OCI-LY7 (cell line): ENCODE data around the gene SAMD13. TPM values are rescaled to one million over a fixed set of nuclear protein-coding genes. Genes with fewer than 3 reads are reported as not detected.
A peak's percentile ranks its signal among the peaks of the same experiment; 100 is the strongest.
"Not testable (repeated sequence)": the region's sequence is repeated elsewhere in the genome, so short reads cannot be mapped to it uniquely, and the experiment has no call there.

Source experiments
- BruUV-seq: library from RNA; stranded (reverse); fragments of 400-500 nt; replicated peaks from 2 replicates; lab custom pipeline; 2021; lab: Mats Ljungman, UMichigan
- CTCF ChIA-PET: fragments of 300-600 bp; sonication (Branson Sonifier 250); formaldehyde crosslinking; loops from one replicate; lab custom pipeline; 2022; ENCODE audit warnings: antibody characterized with exemption; ENCODE audit not compliant: unreplicated experiment; lab: Charles Lee
- POLR2A ChIA-PET: fragments of 300-600 bp; sonication (Branson Sonifier 250); formaldehyde crosslinking; loops from one replicate; lab custom pipeline; 2022; ENCODE audit warnings: antibody characterized with exemption; lab: Charles Lee
- DNase-seq: peaks from one replicate; pipeline ENCODE4 v3.0.0-alpha.2; 2015; ENCODE audit warnings: low spot score
- H2AFZ ChIP-seq: fragments of 200-600 bp; sonication (generic), shearing (Covaris generic); 2 replicates; pipeline ENCODE4 v1.6.1; 2014; ENCODE audit warnings: mild to moderate bottlenecking, antibody characterized with exemption, low read length, moderate library complexity
- H3K27ac ChIP-seq: fragments of 200-600 bp; sonication (generic); 2 replicates; pipeline ENCODE4 v1.5.1; 2014; ENCODE audit warnings: mixed run types, low read depth, mild to moderate bottlenecking, moderate library complexity, low read length, inconsistent platforms; ENCODE audit not compliant: poor library complexity, severe bottlenecking
- H3K36me3 ChIP-seq: fragments of 200-600 bp; sonication (generic); 2 replicates; pipeline ENCODE4 v1.6.1; 2014; ENCODE audit warnings: mild to moderate bottlenecking, antibody characterized with exemption, low read length, moderate library complexity, mixed read lengths; ENCODE audit not compliant: insufficient read depth
- H3K4me1 ChIP-seq: fragments of 200-600 bp; sonication (generic); 2 replicates; pipeline ENCODE4 v1.5.1; 2014; ENCODE audit warnings: mild to moderate bottlenecking, low read length; ENCODE audit not compliant: insufficient read depth, poor library complexity, severe bottlenecking
- H3K4me2 ChIP-seq: fragments of 200-600 bp; sonication (generic); 2 replicates; pipeline ENCODE4 v1.6.1; 2014; ENCODE audit warnings: mild to moderate bottlenecking, low read length
- H3K4me3 ChIP-seq: fragments of 200-600 bp; sonication (generic); 2 replicates; pipeline ENCODE4 v1.5.1; 2014; ENCODE audit warnings: mild to moderate bottlenecking, low read depth, low read length; ENCODE audit not compliant: poor library complexity, severe bottlenecking
- H3K79me2 ChIP-seq: fragments of 200-600 bp; sonication (generic); 2 replicates; pipeline ENCODE4 v1.6.1; 2016; ENCODE audit warnings: low read depth, mild to moderate bottlenecking, low read length, moderate library complexity, mixed read lengths; ENCODE audit not compliant: insufficient read depth
- H3K9me2 ChIP-seq: fragments of 200-600 bp; sonication (generic); 2 replicates; pipeline ENCODE4 v1.6.1; 2016; ENCODE audit warnings: mild to moderate bottlenecking, low read length, mixed read lengths; ENCODE audit not compliant: insufficient read depth
- H3K9me3 ChIP-seq: fragments of 200-600 bp; sonication (generic); 2 replicates; pipeline ENCODE4 v1.6.1; 2014; ENCODE audit warnings: mild to moderate bottlenecking, mixed run types, low read length, mixed read lengths
- H4K20me1 ChIP-seq: fragments of 200-600 bp; sonication (generic); 2 replicates; pipeline ENCODE4 v1.6.1; 2014; ENCODE audit warnings: mild to moderate bottlenecking, antibody characterized with exemption, low read length, moderate library complexity, mixed read lengths; ENCODE audit not compliant: insufficient read depth
- CTCF ChIP-seq: fragments of 200-600 bp; sonication (generic); conservative IDR thresholded peaks from 2 replicates; pipeline ENCODE4 v1.5.1; 2014; ENCODE audit warnings: mild to moderate bottlenecking, antibody characterized with exemption, low read length, moderate library complexity, mixed read lengths
- EZH2phosphoT487 ChIP-seq: fragments of 200-600 bp; sonication (generic); IDR thresholded peaks from 2 replicates; pipeline ENCODE4 v1.6.1; 2018; ENCODE audit warnings: low read depth, borderline replicate concordance, mild to moderate bottlenecking, mixed run types, antibody characterized with exemption, low read length, moderate library complexity, mixed read lengths
- intact Hi-C: fragments of 100-400 bp; cut with micrococcal nuclease; formaldehyde crosslinking; loops from one replicate; pipeline ENCODE4 v1.10.0; 2022; ENCODE audit not compliant: unreplicated experiment
- total RNA-seq, 2 experiments: library from RNA; depleted of rRNA in 1 of 2; stranded (reverse); fragments of >200 nt in 1 of 2; shearing (Covaris generic) in 1 of 2; gene quantifications; 2 replicates each; pipeline ENCODE4 v1.2.3, GENCODE V29; 2014 to 2022

The SAMD13 gene
- total RNA-seq, 2 experiments from 2014 or later = 5.4 to 5.7 TPM

DNA sequence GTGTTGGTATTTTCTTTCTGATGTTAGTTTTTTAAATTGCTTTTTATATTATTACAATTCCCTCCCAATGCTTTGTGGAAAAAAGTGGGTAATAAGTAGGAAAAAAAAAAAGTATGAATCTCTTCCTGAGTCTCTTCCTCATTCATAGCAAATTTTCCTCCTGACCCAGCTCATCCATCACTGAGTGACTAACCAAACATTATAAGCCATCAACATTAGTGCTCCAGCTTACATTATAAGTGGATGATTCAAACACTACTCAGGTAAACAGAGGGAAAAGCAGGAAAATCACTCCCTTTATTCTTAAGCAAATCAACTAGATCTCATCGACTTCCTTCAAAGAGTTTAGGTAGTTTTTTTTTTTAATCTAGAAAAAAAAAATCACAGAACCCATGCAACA lies 15.4 kb upstream of the SAMD13 start:
- DNase-seq = no peak
- BruUV-seq = no TSS peak
- TF ChIP-seq EZH2phosphoT487 = no peak
- no peak for TF ChIP-seq CTCF
- H3K36me3 ChIP-seq = no peaks in the 10 kb centered on the region; the same call in 1 of the 2 replicates
- H2AFZ ChIP-seq = no peak overlapping the region
- intact Hi-C loops = no loop called here
- peaks cover 33% of the 10 kb centered on the region for H3K9me3 ChIP-seq
- no peak overlapping the region for H3K4me2 ChIP-seq
- no peak overlapping the region for H3K4me3 ChIP-seq
- POLR2A ChIA-PET = interaction anchor here (1.4 to 2.4 kb wide), 3 partner anchors 11 to 15 kb away, joined by 3 to 8 read pairs (median 3); no protein-coding TSS in a partner anchor
- H3K79me2 ChIP-seq = no peaks in the 10 kb centered on the region
- H3K27ac ChIP-seq = no peak overlapping the region
- no peaks in the 10 kb centered on the region for H4K20me1 ChIP-seq
- H3K9me2 ChIP-seq = no peaks in the 10 kb centered on the region
- CTCF ChIA-PET = no interaction called here
- H3K4me1 ChIP-seq = no peaks in the 10 kb centered on the region

GRCh38 chr1:84287389-84287788 lies 14.1 kb upstream of the SAMD13 start:
- BruUV-seq, CTCF ChIA-PET, H3K4me3 ChIP-seq, H3K79me2 ChIP-seq, H3K4me2 ChIP-seq, H3K9me2 ChIP-seq, H3K27ac ChIP-seq, H2AFZ ChIP-seq, H4K20me1 ChIP-seq, intact Hi-C loops, H3K36me3 ChIP-seq, H3K4me1 ChIP-seq: not testable (repeated sequence)
- POLR2A ChIA-PET = interaction anchor here (0.6 to 1.6 kb wide), 3 partner anchors 10 to 212 kb away, joined by 3 read pairs; no protein-coding TSS in a partner anchor
- peaks cover 33% of the 10 kb centered on the region for H3K9me3 ChIP-seq
- peak; percentile 28 for DNase-seq

DNA sequence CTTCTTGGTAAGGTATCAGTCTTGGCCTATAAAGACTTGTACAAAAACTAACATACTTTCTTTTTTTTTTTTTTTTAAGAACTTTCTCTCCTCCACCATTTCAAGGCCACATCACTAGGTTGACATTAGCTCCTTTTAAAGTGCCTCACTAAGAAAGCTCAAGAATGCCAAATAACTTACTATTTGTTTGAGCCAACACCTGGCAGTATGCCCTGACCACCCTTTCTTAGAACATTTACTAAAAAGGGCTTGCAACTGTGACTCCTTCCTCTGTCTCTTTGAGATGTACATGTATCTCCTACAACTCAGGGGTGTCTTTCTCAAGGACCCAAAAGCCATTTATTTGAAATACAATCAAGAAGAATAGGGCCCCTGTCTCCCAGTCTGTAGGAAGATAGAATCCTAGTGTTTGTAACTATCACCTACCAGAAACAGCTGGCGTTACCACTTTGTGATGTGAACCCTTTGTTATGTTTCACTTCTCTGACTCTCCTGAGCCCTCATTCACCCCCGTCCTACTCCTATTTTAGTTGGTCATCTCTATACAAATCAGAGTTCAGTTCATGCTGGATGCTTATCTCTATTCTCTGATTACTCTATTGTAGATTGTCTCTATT lies 12.2 kb upstream of the SAMD13 start:
- intact Hi-C loops = no loop called here
- ChIA-PET CTCF (no interaction called here), POLR2A (interaction anchor here (0.5 to 2.0 kb wide), 10 partner anchors 9 to 438 kb away, joined by 3 to 21 read pairs (median 4); partner anchors contain the start of gene SAMD13)
- no peak overlapping the region for H3K4me3 ChIP-seq
- no peaks in the 10 kb centered on the region for H3K79me2 ChIP-seq
- H3K36me3 ChIP-seq = no peaks in the 10 kb centered on the region; the same call in 1 of the 2 replicates
- no peak for TF ChIP-seq EZH2phosphoT487
- no peak for TF ChIP-seq CTCF
- DNase-seq = no peak
- H4K20me1 ChIP-seq = no peaks in the 10 kb centered on the region
- no peak overlapping the region for H3K27ac ChIP-seq
- H2AFZ ChIP-seq = no peak overlapping the region
- no peaks in the 10 kb centered on the region for H3K9me2 ChIP-seq
- peaks cover 33% of the 10 kb centered on the region for H3K9me3 ChIP-seq
- H3K4me2 ChIP-seq = no peak overlapping the region
- H3K4me1 ChIP-seq = no peaks in the 10 kb centered on the region
- no TSS peak for BruUV-seq
